HepG2 (cell line): ENCODE measurements around the gene MRPS2. TPM values are rescaled to one million over a fixed set of nuclear protein-coding genes. Genes with fewer than 3 reads are reported as not detected.

Experiments
- EED ChIP-seq: sonication (generic); formaldehyde crosslinking; IDR thresholded peaks from 2 replicates; pipeline ENCODE4 v1.5.0; 2020; ENCODE audit warnings: mild to moderate bottlenecking, missing genetic modification reagents
- HNRNPLL ChIP-seq: fragments of 200-400 bp; formaldehyde crosslinking; IDR thresholded peaks from 2 replicates; pipeline ENCODE4 v1.6.1; 2017; ENCODE audit warnings: mild to moderate bottlenecking, low read depth, low read length; ENCODE audit not compliant: poor library complexity, severe bottlenecking
- RBM39 ChIP-seq: fragments of 200-400 bp; formaldehyde crosslinking; IDR thresholded peaks from one replicate; pipeline ENCODE4 v1.6.1; 2018; ENCODE audit warnings: antibody characterized with exemption, mild to moderate bottlenecking, low read depth, low read length; ENCODE audit not compliant: poor library complexity, severe bottlenecking
- TBX2 ChIP-seq: sonication (generic); formaldehyde crosslinking; IDR thresholded peaks from 2 replicates; pipeline ENCODE4 v1.5.0; 2020; ENCODE audit warnings: missing genetic modification reagents, mild to moderate bottlenecking, borderline replicate concordance
- TCF7 ChIP-seq: sonication (generic); IDR thresholded peaks from 2 replicates; pipeline ENCODE4 v1.6.1; 2016; ENCODE audit warnings: antibody characterized with exemption, low read depth
- UBTF ChIP-seq: sonication (generic); formaldehyde crosslinking; IDR thresholded peaks from 2 replicates; pipeline ENCODE4 v1.4.0; 2020; ENCODE audit warnings: mild to moderate bottlenecking, missing genetic modification reagents
- USF2 ChIP-seq, 2 experiments: sonication (generic) in 1 of 2; formaldehyde crosslinking in 1 of 2; IDR thresholded peaks; 2 replicates each; pipeline versions ENCODE4 v1.5.1 to v1.6.1; 2011 to 2020; ENCODE audit warnings: borderline replicate concordance in 1 of 2, low read depth in 1 of 2, low read length in 1 of 2, mild to moderate bottlenecking in 1 of 2, missing genetic modification reagents in 1 of 2, moderate library complexity in 1 of 2
- ZBTB20 ChIP-seq: sonication (generic); formaldehyde crosslinking; IDR thresholded peaks from 2 replicates; pipeline ENCODE4 v1.8.1; 2023; ENCODE audit warnings: missing genetic modification reagents, low read depth, mild to moderate bottlenecking, borderline replicate concordance
- ZHX1 ChIP-seq: sonication (generic); formaldehyde crosslinking; IDR thresholded peaks from 2 replicates; pipeline ENCODE4 v1.8.1; 2022; ENCODE audit warnings: low read depth, mild to moderate bottlenecking, missing genetic modification reagents
- ZHX2 ChIP-seq, 2 experiments: sonication (generic) in 1 of 2; formaldehyde crosslinking in 1 of 2; IDR thresholded peaks; 2 replicates each; pipeline versions ENCODE4 v1.6.1 to v1.9.0; 2014 to 2022; ENCODE audit warnings: antibody characterized with exemption in 1 of 2, borderline replicate concordance in 1 of 2, inconsistent platforms in 1 of 2, low read depth in 1 of 2, missing genetic modification reagents in 1 of 2
- ZKSCAN5 ChIP-seq: sonication (generic); formaldehyde crosslinking; IDR thresholded peaks from 2 replicates; pipeline ENCODE4 v1.5.1; 2020; ENCODE audit warnings: mild to moderate bottlenecking, missing genetic modification reagents
- ZNF12 ChIP-seq: sonication (generic); formaldehyde crosslinking; IDR thresholded peaks from 2 replicates; pipeline ENCODE4 v1.5.0; 2020; ENCODE audit warnings: missing genetic modification reagents
- ZNF30 ChIP-seq: sonication (generic); formaldehyde crosslinking; IDR thresholded peaks from 2 replicates; pipeline ENCODE4 v1.5.0; 2020; ENCODE audit warnings: mild to moderate bottlenecking, missing genetic modification reagents
- ZNF644 ChIP-seq: IDR thresholded peaks from 2 replicates; pipeline ENCODE4 v1.6.1; 2016; ENCODE audit warnings: low read depth
- ZSCAN12 ChIP-seq: sonication (generic); formaldehyde crosslinking; IDR thresholded peaks from 2 replicates; pipeline ENCODE4 v1.9.0; 2021; ENCODE audit warnings: mild to moderate bottlenecking, missing genetic modification reagents
- polyA plus RNA-seq, 8 experiments: library from polyadenylated mRNA; depleted of rRNA in 3 of 8; stranded (reverse) in 7 of 8; unstranded in 1 of 8; fragments of >200 nt; fragmentation: Illumina TruSeq in 4 of 8; extraction: Trizol in 4 of 8; gene quantifications; 2 replicates each; pipeline versions ENCODE4 v1.2.1 to v1.2.3, GENCODE V29; 2011 to 2016; ENCODE audit warnings: low read depth in 4 of 8, missing spikeins in 1 of 8, mixed read lengths in 1 of 8; ENCODE audit not compliant: insufficient read depth in 1 of 8
- total RNA-seq, 5 experiments: library from RNA; depleted of rRNA; stranded (reverse); fragments of >200 nt; fragmentation: Illumina TruSeq; extraction: Trizol; gene quantifications; 2 replicates each; pipeline ENCODE4 v1.2.3, GENCODE V29; 2016; ENCODE audit warnings: low read depth in 1 of 5

The MRPS2 gene
- total and polyA plus RNA-seq, 2 of the 13 experiments (the other 11 are each of a cell fraction or from before 2014, with no cell fraction given) = 44.4 to 86.7 TPM

- TF ChIP-seq ZHX2 (IDR thresholded peaks at IDR 0.05; ENCODE audit: low read depth) (no peak), ZHX2 (CRISPR knock-in tag; IDR thresholded peaks at IDR 0.05; ENCODE audit: borderline replicate concordance) (no peak), ZSCAN12 (CRISPR knock-in tag) (no peak), ZHX1 (CRISPR knock-in tag) (no peak), HNRNPLL (peak; percentile 83), ZNF30 (CRISPR knock-in tag) (no peak), RBM39 (no peak), ZNF12 (CRISPR knock-in tag) (no peak), TCF7 (no peak), UBTF (0 out of 2 replicates have a peak, but pooled peaks have one; percentile 32), ZNF644 (0 out of 2 replicates have a peak, but pooled peaks have one; percentile 21), USF2 (IDR thresholded peaks at IDR 0.05; ENCODE audit: low read depth, low read length) (peak; percentile 42; the same call in 1 of the 2 replicates), USF2 (CRISPR knock-in tag; IDR thresholded peaks at IDR 0.05; ENCODE audit: borderline replicate concordance) (peak; percentile 88; the same call in 1 of the 2 replicates), ZBTB20 (peak; percentile 30; the same call in 1 of the 2 replicates), ZKSCAN5 (CRISPR knock-in tag) (no peak), EED (CRISPR knock-in tag) (no peak), TBX2 (CRISPR knock-in tag) (peak; percentile 86)
These were observed 9.5 kb upstream of the MRPS2 start (continued) for GRCh38 chr9:135490980-135491464.
